Fibroblast of lung (primary cell): ENCODE measurements around the gene PGGHG. TPM values are rescaled to one million over a fixed set of nuclear protein-coding genes. Genes with fewer than 3 reads are reported as not detected.
"Not testable (repeated sequence)": the region's sequence is repeated elsewhere in the genome, so short reads cannot be mapped to it uniquely, and the experiment has no call there.

ENCODE experiments used
- DNase-seq, 2 donors: peaks; one replicate each; pipeline versions ENCODE4 v3.0.0 to v3.0.0-alpha.2; 2010; ENCODE audit warnings: low read depth in 2 of 2
- H2AFZ ChIP-seq: 2 replicates; pipeline ENCODE4 v1.5.1; 2012; ENCODE audit warnings: low read length, control low read depth, inconsistent platforms
- H3K27ac ChIP-seq: 2 replicates; pipeline ENCODE4 v1.5.1; 2011; ENCODE audit warnings: low read length, control low read depth; ENCODE audit not compliant: insufficient read depth
- H3K27me3 ChIP-seq: 2 replicates; pipeline ENCODE4 v1.5.1; 2011; ENCODE audit warnings: mild to moderate bottlenecking, low read length; ENCODE audit not compliant: control insufficient read depth, insufficient read depth
- H3K36me3 ChIP-seq: 2 replicates; pipeline ENCODE4 v1.5.1; 2011; ENCODE audit warnings: low read length; ENCODE audit not compliant: control insufficient read depth, insufficient read depth
- H3K4me1 ChIP-seq: 2 replicates; pipeline ENCODE4 v1.5.1; 2011; ENCODE audit warnings: low read length; ENCODE audit not compliant: control insufficient read depth, insufficient read depth; ENCODE audit errors: extremely low read depth
- H3K4me2 ChIP-seq: 2 replicates; pipeline ENCODE4 v1.5.1; 2011; ENCODE audit warnings: low read length, control low read depth; ENCODE audit not compliant: insufficient read depth; ENCODE audit errors: extremely low read depth
- H3K4me3 ChIP-seq, 4 experiments: fragments of 200-600 bp in 1 of 4; sonication (generic) in 1 of 4; replicated peaks in 1 of 4; 2 replicates each; pipeline ENCODE4 v1.5.1; 2011 to 2016; ENCODE audit warnings: low read length in 4 of 4, low read depth in 3 of 4, mild to moderate bottlenecking in 3 of 4, control low read depth in 2 of 4, inconsistent platforms in 1 of 4, mixed read lengths in 1 of 4; ENCODE audit not compliant: insufficient read depth in 1 of 4; ENCODE audit errors: control extremely low read depth in 1 of 4
- H3K79me2 ChIP-seq: 2 replicates; pipeline ENCODE4 v1.5.1; 2012; ENCODE audit warnings: mild to moderate bottlenecking, low read length, inconsistent platforms; ENCODE audit not compliant: control insufficient read depth, insufficient read depth
- H3K9ac ChIP-seq: 2 replicates; pipeline ENCODE4 v1.5.1; 2011; ENCODE audit warnings: mild to moderate bottlenecking, low read length, control low read depth; ENCODE audit not compliant: insufficient read depth
- H3K9me3 ChIP-seq: 2 replicates; pipeline ENCODE4 v1.5.1; 2012; ENCODE audit warnings: low read depth, low read length; ENCODE audit not compliant: control insufficient read depth, insufficient read depth
- H4K20me1 ChIP-seq: 2 replicates; pipeline ENCODE4 v1.5.1; 2011; ENCODE audit warnings: low read length; ENCODE audit not compliant: control insufficient read depth, insufficient read depth; ENCODE audit errors: extremely low read depth
- CTCF ChIP-seq, 2 donors: IDR thresholded peaks in 1 of 2; conservative IDR thresholded peaks in 1 of 2; 1 replicate in 1 of 2; 2 replicates in 1 of 2; pipeline ENCODE4 v1.5.1; 2011 to 2012; ENCODE audit warnings: low read length in 2 of 2, control low read depth in 1 of 2, inconsistent platforms in 1 of 2, low read depth in 1 of 2, mild to moderate bottlenecking in 1 of 2
- EZH2 ChIP-seq: IDR thresholded peaks from 2 replicates; pipeline ENCODE4 v1.5.1; 2012; ENCODE audit warnings: low read length, control low read depth, mild to moderate bottlenecking; ENCODE audit errors: missing control alignments
- polyA plus RNA-seq, 2 donors: library from polyadenylated mRNA; depleted of rRNA in 1 of 2; stranded (reverse) in 1 of 2; unstranded in 1 of 2; fragments of >200 nt; gene quantifications; 2 replicates each; pipeline ENCODE4 v1.2.1, GENCODE V29; 2011 to 2012; ENCODE audit warnings: missing spikeins in 1 of 2
- total RNA-seq: library from RNA; depleted of rRNA; stranded (reverse); fragments of >200 nt; gene quantifications from 2 replicates; pipeline ENCODE4 v1.2.1, GENCODE V29; 2014

PGGHG gene
- total and polyA plus RNA-seq, 2 donors (not counting 1 experiment from before 2014, with no cell fraction given) = 4.6 to 8.4 TPM

- no peaks in the 10 kb centered on the region for H3K9me3 ChIP-seq
- H3K79me2 ChIP-seq = no peaks in the 10 kb centered on the region
- peaks cover 4% of the 10 kb centered on the region for H3K4me1 ChIP-seq
- no peak overlapping the region for H3K4me3 ChIP-seq
- H2AFZ ChIP-seq = no peak overlapping the region
- H3K36me3 ChIP-seq = no peaks in the 10 kb centered on the region
- peaks cover 6% of the 10 kb centered on the region for H3K27me3 ChIP-seq
- H3K4me2 ChIP-seq = no peak overlapping the region
- TF ChIP-seq CTCF (conservative IDR thresholded peaks at IDR 0.05 in 1 of 2, IDR thresholded peaks at IDR 0.05 in 1 of 2; ENCODE audit: low read depth in 1 of 2, low read length in 2 of 2) = no peak
- TF ChIP-seq EZH2 = no peak
- no peak overlapping the region for H3K27ac ChIP-seq
- H4K20me1 ChIP-seq = no peaks in the 10 kb centered on the region
- DNase-seq = no peak
- H3K9ac ChIP-seq = no peak overlapping the region
Observed at GRCh38 chr11:267491-267994, 21.4 kb upstream of the PGGHG start.

GRCh38 chr11:268716-269145 lies 20.2 kb upstream of the PGGHG start:
- not testable (repeated sequence) for H2AFZ ChIP-seq, H3K36me3 ChIP-seq, H3K27ac ChIP-seq, H3K9me3 ChIP-seq, H3K9ac ChIP-seq, H3K27me3 ChIP-seq, H4K20me1 ChIP-seq, H3K4me1 ChIP-seq, H3K79me2 ChIP-seq
- Histone ChIP-seq H3K4me3 (peak overlapping the region in 2 of 4 experiments; percentile 9 to 35), H3K4me2 (peak overlapping the region; percentile 51)
- peak; percentile 18 to 61 for DNase-seq
- TF ChIP-seq CTCF (conservative IDR thresholded peaks at IDR 0.05 in 1 of 2, IDR thresholded peaks at IDR 0.05 in 1 of 2; ENCODE audit: low read depth in 1 of 2, low read length in 2 of 2) = peak; percentile 23 to 29

GRCh38 chr11:269146-269890 lies 19.6 kb upstream of the PGGHG start:
- Histone ChIP-seq H3K79me2 (no peaks in the 10 kb centered on the region), H3K4me2 (peak overlapping the region; percentile 51), H3K27me3 (peaks cover 10% of the 10 kb centered on the region), H4K20me1 (no peaks in the 10 kb centered on the region), H3K9ac (no peak overlapping the region), H3K4me3 (peak overlapping the region in 1 of 4 experiments; percentile 35), H3K36me3 (no peaks in the 10 kb centered on the region), H3K4me1 (peaks cover 4% of the 10 kb centered on the region), H3K27ac (no peak overlapping the region), H3K9me3 (no peaks in the 10 kb centered on the region), H2AFZ (no peak overlapping the region)
- DNase-seq = no peak
- no peak for TF ChIP-seq CTCF (conservative IDR thresholded peaks at IDR 0.05 in 1 of 2, IDR thresholded peaks at IDR 0.05 in 1 of 2; ENCODE audit: low read depth in 1 of 2, low read length in 2 of 2)
- no peak for TF ChIP-seq EZH2
